Panc1 (cell line): ENCODE data around the gene MOB3A. TPM values are rescaled to one million over a fixed set of nuclear protein-coding genes. Genes with fewer than 3 reads are reported as not detected.

Experiments used
- ATAC-seq: fragments of 200-7000 bp; cut with Tn5 transposase; 2 replicates; pipeline ENCODE4 v1.9.1; 2020; ENCODE audit warnings: mild to moderate bottlenecking, moderate library complexity
- BruUV-seq: library from RNA; stranded (reverse); fragments of 400-500 nt; replicated peaks from 2 replicates; lab custom pipeline; 2021; lab: Mats Ljungman, UMichigan
- CTCF ChIA-PET: fragments of 300-600 bp; sonication (Branson Sonifier 250); formaldehyde crosslinking; loops from one replicate; lab custom pipeline; 2022; ENCODE audit warnings: antibody characterized with exemption; lab: Charles Lee
- POLR2A ChIA-PET: fragments of 300-600 bp; sonication (Branson Sonifier 250); formaldehyde crosslinking; loops from one replicate; lab custom pipeline; 2022; ENCODE audit warnings: antibody characterized with exemption; lab: Charles Lee
- DNase-seq: peaks from one replicate; pipeline ENCODE4 v3.0.0-alpha.2; 2010; ENCODE audit warnings: low read depth, low spot score
- H3K27ac ChIP-seq: 2 replicates; pipeline ENCODE4 v1.5.1; 2011; ENCODE audit warnings: mild to moderate bottlenecking, low read length, inconsistent platforms
- H3K27me3 ChIP-seq: fragments of 200-500 bp; sonication (Bioruptor generic); 2 replicates; pipeline ENCODE4 v1.6.0; 2014; ENCODE audit warnings: low read length, inconsistent platforms; ENCODE audit not compliant: control insufficient read depth, insufficient read depth
- H3K36me3 ChIP-seq: fragments of 200-500 bp; sonication (Bioruptor generic); 2 replicates; pipeline ENCODE4 v1.5.1; 2014; ENCODE audit warnings: inconsistent platforms, mild to moderate bottlenecking, low read length, moderate library complexity; ENCODE audit not compliant: control insufficient read depth, insufficient read depth
- H3K4me1 ChIP-seq: 2 replicates; pipeline ENCODE4 v1.5.1; 2011; ENCODE audit warnings: inconsistent platforms, mild to moderate bottlenecking, low read length, moderate library complexity; ENCODE audit not compliant: control insufficient read depth, insufficient read depth
- H3K4me3 ChIP-seq, 2 experiments: 2 replicates each; pipeline ENCODE4 v1.5.1; 2011 to 2012; ENCODE audit warnings: low read depth in 2 of 2, low read length in 2 of 2, mild to moderate bottlenecking in 2 of 2, inconsistent platforms in 1 of 2, moderate library complexity in 1 of 2
- H3K9me3 ChIP-seq: fragments of 200-500 bp; sonication (Bioruptor generic); 2 replicates; pipeline ENCODE4 v1.5.1; 2014; ENCODE audit warnings: low read depth, mild to moderate bottlenecking, inconsistent platforms, low read length, moderate library complexity; ENCODE audit not compliant: control insufficient read depth, insufficient read depth
- CTCF ChIP-seq: fragments of 450-650 bp; IDR thresholded peaks from 2 replicates; pipeline ENCODE4 v1.5.1; 2017; ENCODE audit warnings: mild to moderate bottlenecking
- POLR2AphosphoS5 ChIP-seq: IDR thresholded peaks from 2 replicates; pipeline ENCODE4 v1.6.1; 2012; ENCODE audit warnings: mild to moderate bottlenecking, low read depth, low read length, moderate library complexity
- REST ChIP-seq, 2 experiments: IDR thresholded peaks; 2 replicates each; pipeline ENCODE4 v1.6.1; 2011 to 2012; ENCODE audit warnings: low read depth in 2 of 2, control low read depth in 1 of 2, low read length in 1 of 2, mild to moderate bottlenecking in 1 of 2, moderate library complexity in 1 of 2; ENCODE audit not compliant: insufficient read depth in 1 of 2
- SIN3A ChIP-seq: IDR thresholded peaks from 2 replicates; pipeline ENCODE4 v1.6.1; 2012; ENCODE audit warnings: low read depth, mild to moderate bottlenecking, low read length, moderate library complexity, borderline replicate concordance; ENCODE audit not compliant: insufficient read depth
- TCF7L2 ChIP-seq: IDR thresholded peaks from 2 replicates; pipeline ENCODE4 v1.6.1; 2011; ENCODE audit warnings: mild to moderate bottlenecking, low read depth, low read length, inconsistent platforms
- in situ Hi-C: cut with HindIII; loops from 2 replicates; pipeline ENCODE4 v1.10.0; 2016; ENCODE audit warnings: low sequenced_read_pairs, low pct_unique_long_range_greater_than_20kb
- intact Hi-C: fragments of 100-400 bp; cut with micrococcal nuclease; formaldehyde crosslinking; loops from one replicate; pipeline ENCODE4 v1.10.0; 2022; ENCODE audit not compliant: unreplicated experiment
- total RNA-seq: library from RNA; stranded (reverse); gene quantifications from one replicate; pipeline ENCODE4 v1.2.1, GENCODE V29; 2021; ENCODE audit not compliant: unreplicated experiment

The MOB3A gene
- total RNA-seq, 1 experiment from 2014 or later, result 36.3 TPM

- H3K4me1 ChIP-seq, result no peaks in the 10 kb centered on the region
Observed at GRCh38 chr19:2129892-2130770, 34.0 kb upstream of the MOB3A start.

GRCh38 chr19:2129486-2129885 lies 33.4 kb upstream of the MOB3A start:
- Histone ChIP-seq H3K27me3 (no peaks in the 10 kb centered on the region), H3K4me3 (no peak overlapping the region), H3K27ac (no peak overlapping the region), H3K36me3 (peaks cover 3% of the 10 kb centered on the region; the same call in 1 of the 2 replicates), H3K4me1 (no peaks in the 10 kb centered on the region), H3K9me3 (no peaks in the 10 kb centered on the region)
- intact Hi-C loops, result no loop called here
- no TSS peak for BruUV-seq
- in situ Hi-C loops, result no loop called here
- POLR2A ChIA-PET, result no interaction called here
- no peak for ATAC-seq
- CTCF ChIA-PET, result no interaction called here
- DNase-seq, result no peak
- TF ChIP-seq POLR2AphosphoS5 (no peak), TCF7L2 (no peak), REST (IDR thresholded peaks at IDR 0.05; ENCODE audit: insufficient read depth in 1 of 2, low read depth in 2 of 2, low read length in 1 of 2) (no peak), SIN3A (no peak)

More at GRCh38 chr19:2129892-2130770, 34.0 kb upstream of the MOB3A start:
- in situ Hi-C loops (no loop called here), intact Hi-C loops (no loop called here)
- ATAC-seq, result 0 out of 2 replicates have a peak, but pooled peaks have one; percentile 35
- DNase-seq, result no peak
- ChIA-PET CTCF (no interaction called here), POLR2A (no interaction called here)
- no TSS peak for BruUV-seq
- Histone ChIP-seq H3K27me3 (no peaks in the 10 kb centered on the region), H3K36me3 (peaks cover 3% of the 10 kb centered on the region; the same call in 1 of the 2 replicates), H3K27ac (no peak overlapping the region), H3K9me3 (no peaks in the 10 kb centered on the region), H3K4me3 (no peak overlapping the region)
- TF ChIP-seq REST (IDR thresholded peaks at IDR 0.05; ENCODE audit: insufficient read depth in 1 of 2, low read depth in 2 of 2, low read length in 1 of 2) (no peak), CTCF (no peak), TCF7L2 (no peak), POLR2AphosphoS5 (no peak), SIN3A (no peak)
